Smooth muscle cell (in vitro differentiated cells): ENCODE data around the gene SP4. TPM values are rescaled to one million over a fixed set of nuclear protein-coding genes. Genes with fewer than 3 reads are reported as not detected.

Source experiments
- DNase-seq: peaks from one replicate; lab custom pipeline; 2025; ENCODE audit not compliant: unreplicated experiment; lab: John Stamatoyannopoulos, UW
- H2AFZ ChIP-seq: fragments of 200-600 bp; sonication (generic); 2 replicates; pipeline ENCODE4 v1.6.0; 2016; ENCODE audit warnings: antibody characterized with exemption, low read depth, mild to moderate bottlenecking
- H3F3A ChIP-seq: fragments of 200-600 bp; sonication (generic); 2 replicates; pipeline ENCODE4 v1.6.0; 2017; ENCODE audit warnings: antibody characterized with exemption, low read depth
- H3K27ac ChIP-seq: fragments of 200-600 bp; sonication (generic); 2 replicates; pipeline ENCODE4 v1.5.1; 2016; ENCODE audit warnings: low read depth, mild to moderate bottlenecking
- H3K27me3 ChIP-seq: fragments of 200-600 bp; sonication (generic); 2 replicates; pipeline ENCODE4 v1.6.1; 2016; ENCODE audit warnings: low read depth, mild to moderate bottlenecking
- H3K36me3 ChIP-seq: fragments of 200-600 bp; sonication (generic); 2 replicates; pipeline ENCODE4 v1.5.1; 2016; ENCODE audit warnings: low read depth
- H3K4me1 ChIP-seq: fragments of 200-600 bp; sonication (generic); 2 replicates; pipeline ENCODE4 v1.5.1; 2016; ENCODE audit warnings: low read depth
- H3K4me2 ChIP-seq: fragments of 200-600 bp; sonication (generic); 2 replicates; pipeline ENCODE4 v1.6.0; 2016; ENCODE audit warnings: mild to moderate bottlenecking
- H3K4me3 ChIP-seq: fragments of 200-600 bp; sonication (generic); 2 replicates; pipeline ENCODE4 v1.5.1; 2016; ENCODE audit warnings: mild to moderate bottlenecking
- H3K79me2 ChIP-seq: fragments of 200-600 bp; sonication (generic); 2 replicates; pipeline ENCODE4 v1.6.0; 2016; ENCODE audit warnings: low read depth, mild to moderate bottlenecking
- H3K9ac ChIP-seq: fragments of 200-600 bp; sonication (generic); 2 replicates; pipeline ENCODE4 v1.6.0; 2016; ENCODE audit warnings: low read depth
- H3K9me3 ChIP-seq: fragments of 200-600 bp; sonication (generic); replicated peaks from 2 replicates; pipeline ENCODE4 v1.5.1; 2016; ENCODE audit warnings: low read depth
- H4K20me1 ChIP-seq: fragments of 200-600 bp; sonication (generic); 2 replicates; pipeline ENCODE4 v1.6.0; 2016; ENCODE audit warnings: low read depth
- WGBS: methylation state at CpG from one replicate; pipeline ENCODE4 v1.1.7; 2016; ENCODE audit warnings: low lambda C conversion rate; 5-methylcytosine and 5-hydroxymethylcytosine counted together
- polyA plus RNA-seq: library from polyadenylated mRNA; unstranded; fragments of >200 nt; fragmentation: Nextera tagmentation; extraction: Ambion mirVana; gene quantifications from 2 replicates; pipeline ENCODE4 v1.2.1, GENCODE V29; 2016
- total RNA-seq: library from RNA; depleted of rRNA; stranded (reverse); fragments of >200 nt; gene quantifications from 2 replicates; pipeline ENCODE4 v1.2.3, GENCODE V29; 2014
- TF ChIP-seq, protein P1 (sequence below): fragments of 200-600 bp; sonication (generic); IDR thresholded peaks from 2 replicates; pipeline ENCODE4 v1.5.1; 2017; ENCODE audit warnings: borderline replicate concordance, mild to moderate bottlenecking, antibody characterized with exemption; ENCODE audit not compliant: insufficient read depth, poor library complexity, severe bottlenecking

Gene SP4
- total and polyA plus RNA-seq, 2 experiments from 2014 or later, result 1.6 to 5.0 TPM

DNA sequence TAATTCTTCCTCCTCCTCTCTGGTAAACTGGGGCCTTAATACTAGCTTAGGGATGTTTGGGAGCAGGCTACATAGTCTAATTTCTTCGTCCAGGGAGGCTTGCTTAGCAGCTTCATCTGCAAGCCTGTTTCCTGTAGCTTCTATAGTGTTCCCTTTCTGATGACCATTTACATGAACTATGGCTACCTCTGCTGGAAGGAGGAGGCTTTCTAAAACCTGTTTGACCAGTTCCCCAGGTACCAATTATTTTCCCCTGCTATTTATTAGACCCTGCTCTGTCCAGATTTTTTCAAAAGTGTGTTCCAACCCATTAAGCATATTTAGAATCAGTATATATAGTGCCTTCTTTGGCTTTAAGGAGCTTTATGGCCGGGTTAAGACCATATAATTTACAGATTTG lies 76.1 kb downstream of the SP4 start:
- H3K4me3 ChIP-seq, result no peak overlapping the region
- H3K79me2 ChIP-seq, result no peaks in the 10 kb centered on the region
- no peak overlapping the region for H3K4me2 ChIP-seq
- H2AFZ ChIP-seq, result no peak overlapping the region
- WGBS, result 68% methylated on average over 2 of the region's 2 CpGs
- H4K20me1 ChIP-seq, result no peaks in the 10 kb centered on the region
- H3K27me3 ChIP-seq, result no peaks in the 10 kb centered on the region
- no peak for DNase-seq
- H3F3A ChIP-seq, result no peaks in the 10 kb centered on the region
- no peaks in the 10 kb centered on the region for H3K36me3 ChIP-seq
- TF ChIP-seq, protein P1, sequence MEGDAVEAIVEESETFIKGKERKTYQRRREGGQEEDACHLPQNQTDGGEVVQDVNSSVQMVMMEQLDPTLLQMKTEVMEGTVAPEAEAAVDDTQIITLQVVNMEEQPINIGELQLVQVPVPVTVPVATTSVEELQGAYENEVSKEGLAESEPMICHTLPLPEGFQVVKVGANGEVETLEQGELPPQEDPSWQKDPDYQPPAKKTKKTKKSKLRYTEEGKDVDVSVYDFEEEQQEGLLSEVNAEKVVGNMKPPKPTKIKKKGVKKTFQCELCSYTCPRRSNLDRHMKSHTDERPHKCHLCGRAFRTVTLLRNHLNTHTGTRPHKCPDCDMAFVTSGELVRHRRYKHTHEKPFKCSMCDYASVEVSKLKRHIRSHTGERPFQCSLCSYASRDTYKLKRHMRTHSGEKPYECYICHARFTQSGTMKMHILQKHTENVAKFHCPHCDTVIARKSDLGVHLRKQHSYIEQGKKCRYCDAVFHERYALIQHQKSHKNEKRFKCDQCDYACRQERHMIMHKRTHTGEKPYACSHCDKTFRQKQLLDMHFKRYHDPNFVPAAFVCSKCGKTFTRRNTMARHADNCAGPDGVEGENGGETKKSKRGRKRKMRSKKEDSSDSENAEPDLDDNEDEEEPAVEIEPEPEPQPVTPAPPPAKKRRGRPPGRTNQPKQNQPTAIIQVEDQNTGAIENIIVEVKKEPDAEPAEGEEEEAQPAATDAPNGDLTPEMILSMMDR, result no peak
- no peaks in the 10 kb centered on the region for H3K4me1 ChIP-seq
- no peak overlapping the region for H3K9ac ChIP-seq
- no peaks in the 10 kb centered on the region for H3K9me3 ChIP-seq
- H3K27ac ChIP-seq, result no peak overlapping the region

DNA sequence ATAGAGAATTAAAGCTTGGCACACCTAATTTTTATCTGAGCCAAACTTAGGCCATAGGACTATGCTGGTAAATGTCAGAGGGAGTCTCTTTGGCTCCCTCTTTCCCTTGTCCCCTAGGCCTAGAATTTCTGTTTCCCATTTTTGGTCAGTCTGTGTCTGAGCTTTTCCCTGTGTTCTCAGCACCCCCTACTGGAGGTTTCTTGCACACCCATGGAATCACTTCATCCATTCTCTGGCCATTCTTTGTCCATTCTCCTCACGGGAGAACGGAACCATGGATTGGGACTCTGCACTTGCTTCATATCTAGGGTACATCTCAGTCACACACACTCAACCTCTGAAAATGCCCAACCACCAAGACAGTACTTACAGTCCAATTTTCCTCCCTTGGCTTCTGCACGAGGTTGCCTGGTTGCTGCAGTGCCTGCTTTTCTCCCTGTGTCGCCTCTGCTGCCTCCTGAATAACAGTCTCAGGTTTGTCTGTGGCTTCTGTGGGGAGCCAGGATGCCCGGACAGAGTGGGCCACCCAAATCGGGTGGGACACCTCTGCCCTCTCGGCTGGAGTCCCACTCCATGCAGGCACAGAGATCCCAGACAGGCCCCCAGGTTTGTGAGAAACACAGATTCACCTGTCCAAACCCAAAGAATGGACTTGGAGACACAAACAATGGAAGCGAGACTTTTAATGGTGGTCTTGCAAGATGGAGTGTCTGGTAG lies 79.9 kb downstream of the SP4 start:
- TF ChIP-seq, protein P1, result peak; percentile 52
- Histone ChIP-seq H3K27me3 (no peaks in the 10 kb centered on the region), H3K36me3 (no peaks in the 10 kb centered on the region), H4K20me1 (no peaks in the 10 kb centered on the region), H3K9me3 (peaks cover 3% of the 10 kb centered on the region), H3K9ac (no peak overlapping the region), H3K27ac (no peak overlapping the region), H3K4me3 (no peak overlapping the region), H3K4me1 (no peaks in the 10 kb centered on the region), H3K79me2 (no peaks in the 10 kb centered on the region), H3K4me2 (no peak overlapping the region), H2AFZ (no peak overlapping the region), H3F3A (no peaks in the 10 kb centered on the region)
- 85% methylated on average over 8 of the region's 8 CpGs for WGBS
- DNase-seq, result no peak

DNA sequence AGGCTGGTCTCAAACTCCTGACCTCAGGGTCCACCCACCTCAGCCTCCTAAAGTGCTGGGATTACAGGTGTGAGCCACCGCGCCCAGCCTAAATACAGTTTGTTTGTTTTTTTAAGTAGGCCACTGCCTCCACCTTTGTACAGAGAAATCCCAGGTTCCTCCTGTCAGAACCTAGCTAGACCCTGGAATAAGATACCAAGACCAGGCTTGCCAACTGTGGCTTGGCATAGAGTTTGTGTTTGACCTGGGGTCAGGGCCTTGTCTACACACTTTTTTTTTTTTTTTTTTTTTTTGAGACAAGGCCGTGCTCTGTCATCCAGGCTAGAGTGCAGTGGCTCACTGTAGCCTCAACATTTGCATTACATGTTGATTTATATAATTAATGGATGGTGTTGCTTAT lies 80.7 kb downstream of the SP4 start:
- Histone ChIP-seq H3K9ac (no peak overlapping the region), H3K79me2 (no peaks in the 10 kb centered on the region), H4K20me1 (no peaks in the 10 kb centered on the region), H3K9me3 (peaks cover 3% of the 10 kb centered on the region), H3K4me1 (no peaks in the 10 kb centered on the region), H3F3A (no peaks in the 10 kb centered on the region), H3K27ac (no peak overlapping the region), H2AFZ (no peak overlapping the region), H3K36me3 (no peaks in the 10 kb centered on the region), H3K4me3 (no peak overlapping the region), H3K27me3 (no peaks in the 10 kb centered on the region), H3K4me2 (no peak overlapping the region)
- DNase-seq, result no peak
- WGBS, result 99% methylated on average over 3 of the region's 3 CpGs
- TF ChIP-seq, protein P1, result no peak

DNA sequence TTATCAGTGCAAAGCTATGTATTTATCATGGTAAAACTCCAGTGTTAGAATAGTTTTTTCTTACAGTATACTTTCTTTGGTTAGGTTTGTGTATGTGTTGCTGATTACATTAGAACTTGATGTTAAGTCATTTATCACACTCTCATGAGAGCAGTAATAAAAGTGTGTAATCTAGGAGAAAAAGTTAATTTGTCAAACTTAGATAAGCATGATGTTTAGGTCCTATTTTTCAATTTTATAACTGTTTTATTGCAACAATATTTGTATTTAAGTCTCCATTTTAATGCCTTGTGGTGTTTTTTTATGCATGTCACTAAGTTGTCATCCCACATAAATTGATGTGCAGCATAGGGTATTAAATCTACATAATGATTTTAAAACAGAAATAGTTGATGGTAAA lies 86.2 kb downstream of the SP4 start:
- no peak overlapping the region for H3K4me3 ChIP-seq

More for the DNA sequence above, 86.2 kb downstream of the SP4 start:
- H3K79me2 ChIP-seq, result no peaks in the 10 kb centered on the region
- H3K9me3 ChIP-seq, result peaks cover 3% of the 10 kb centered on the region
- H3K4me2 ChIP-seq, result no peak overlapping the region
- no peak overlapping the region for H3K9ac ChIP-seq
- H4K20me1 ChIP-seq, result no peaks in the 10 kb centered on the region
- H3K4me1 ChIP-seq, result no peaks in the 10 kb centered on the region
- H3F3A ChIP-seq, result no peaks in the 10 kb centered on the region
- TF ChIP-seq, protein P1, result no peak
- H2AFZ ChIP-seq, result no peak overlapping the region
- no peaks in the 10 kb centered on the region for H3K36me3 ChIP-seq
- no peak for DNase-seq
- no peaks in the 10 kb centered on the region for H3K27me3 ChIP-seq
- no peak overlapping the region for H3K27ac ChIP-seq
